Activated CD8-positive, alpha-beta memory T cell treated with anti-CD3 and anti-CD28 coated beads, Interleukin-2, amount 50 U/mL, for 1 hour (primary cell): Measurements from ENCODE around the gene RAPH1.

Source experiments
- DNase-seq: peaks from one replicate; pipeline ENCODE4 v3.0.0-alpha.2; 2020; ENCODE audit errors: extremely low read depth

The RAPH1 gene

DNA sequence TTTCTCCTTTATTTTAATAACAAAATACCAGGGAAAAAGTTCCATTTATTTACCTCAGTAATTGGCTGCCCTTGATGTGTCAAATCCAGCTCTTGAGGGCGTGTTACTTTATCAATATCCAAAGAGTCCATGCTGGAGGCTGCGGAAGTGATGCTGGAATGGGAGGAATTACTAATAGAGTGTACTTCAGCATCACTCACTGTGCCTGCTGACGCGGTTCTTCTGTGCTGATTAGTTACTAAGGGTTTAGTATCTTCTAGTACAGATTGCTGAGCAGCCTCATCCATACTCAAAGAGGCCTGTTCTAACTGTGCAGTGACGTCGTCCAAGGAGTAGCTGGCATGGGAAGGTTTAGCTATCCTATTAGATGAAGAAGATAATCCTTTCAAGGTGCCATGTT, 45.6 kb downstream of the RAPH1 start:
- no peak for DNase-seq

DNA sequence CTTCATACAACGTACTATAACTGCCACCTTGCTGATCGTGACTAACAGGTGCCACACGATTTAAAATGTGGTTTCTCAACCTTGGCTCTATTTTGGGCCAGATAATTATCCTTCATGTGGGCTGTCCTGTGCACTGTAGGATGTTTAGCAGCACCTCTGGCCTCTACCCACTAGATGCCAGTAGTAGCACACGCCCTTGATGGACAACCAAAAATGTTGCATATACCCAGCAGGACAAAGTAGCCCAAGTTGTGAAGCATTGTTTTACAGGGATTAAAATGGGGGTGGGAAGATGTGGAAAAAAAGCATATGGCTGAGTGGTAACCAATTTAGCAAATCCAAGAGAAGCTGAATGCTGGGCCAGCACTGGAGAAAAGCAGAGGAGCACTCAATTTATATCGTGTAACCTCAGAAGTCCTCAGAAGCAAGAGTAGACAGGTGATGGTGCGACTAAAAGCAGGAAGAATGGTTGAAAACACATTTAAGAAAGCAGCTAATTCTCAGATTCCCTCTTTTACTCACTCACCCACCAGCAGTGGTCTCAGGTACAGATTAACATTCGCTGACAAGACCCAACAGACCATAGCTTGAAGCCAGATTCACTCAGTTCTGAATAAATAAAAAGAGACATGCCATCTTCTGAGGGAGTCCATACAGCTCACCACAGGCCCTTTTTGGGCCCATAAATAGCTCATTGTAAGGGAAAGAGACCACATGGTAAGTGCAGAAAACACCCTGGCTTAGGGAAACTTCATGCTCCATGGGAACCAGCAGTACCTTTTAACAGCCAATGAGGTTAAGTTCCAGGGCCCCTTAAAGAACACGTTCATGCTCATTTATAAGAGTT, 50.6 kb downstream of the RAPH1 start:
- peak; percentile 17 for DNase-seq

DNA sequence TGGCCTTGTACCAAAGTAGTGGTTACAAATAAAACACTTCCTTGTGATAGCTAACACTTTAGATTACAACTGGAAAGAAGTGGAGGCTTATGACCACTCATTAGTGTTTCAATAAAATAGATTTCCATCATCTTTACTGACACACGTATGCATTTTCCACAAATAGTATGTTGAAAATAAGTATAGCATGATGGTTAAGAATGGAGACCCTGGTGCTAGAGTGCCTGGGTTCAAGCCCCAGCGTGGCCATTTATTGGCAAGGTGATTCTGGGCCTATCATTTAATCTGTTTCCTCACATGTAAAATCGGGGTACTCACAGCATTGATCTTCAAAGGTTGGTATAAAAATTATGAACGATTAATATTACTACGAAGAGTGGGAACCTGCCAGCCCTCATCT, 54.5 kb downstream of the RAPH1 start:
- no peak for DNase-seq

DNA sequence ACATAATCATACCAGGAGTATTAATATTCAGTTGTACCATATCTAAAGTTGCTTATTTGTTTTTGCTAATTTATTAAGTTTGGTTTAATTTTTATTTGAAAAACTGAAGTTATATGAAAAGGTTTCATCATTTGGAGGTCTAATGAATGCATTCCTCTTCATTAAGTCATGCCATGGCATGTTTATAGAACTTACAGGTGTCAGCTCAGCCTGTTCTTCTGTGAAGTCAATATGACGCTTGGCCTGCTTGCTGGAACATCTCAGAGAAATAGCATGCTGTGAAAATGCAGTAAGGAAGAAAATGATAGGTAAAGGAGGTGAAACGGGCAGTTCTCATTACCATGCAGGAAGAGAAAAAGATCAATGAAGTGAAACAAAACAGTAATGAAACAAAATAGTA, 58.2 kb downstream of the RAPH1 start:
- no peak for DNase-seq

DNA sequence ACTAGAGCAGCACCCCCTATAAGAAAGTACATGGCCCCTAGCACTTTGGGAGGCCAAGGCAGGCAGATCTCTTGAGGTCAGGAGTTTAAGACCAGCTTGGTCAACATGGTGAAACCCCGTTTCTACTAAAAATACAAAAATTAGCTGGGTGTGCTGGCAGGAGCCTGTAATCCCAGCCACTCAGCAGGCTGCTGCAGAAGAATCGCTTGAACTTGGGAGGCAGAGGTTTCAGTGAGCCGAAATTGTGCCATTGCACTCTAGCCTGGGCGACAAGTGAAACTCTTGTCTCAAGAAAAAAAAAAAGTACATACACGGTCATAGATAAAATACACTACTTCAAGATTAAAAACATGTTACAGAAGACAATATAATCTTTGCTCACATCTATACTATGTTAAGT, 63.8 kb downstream of the RAPH1 start:
- no peak for DNase-seq

DNA sequence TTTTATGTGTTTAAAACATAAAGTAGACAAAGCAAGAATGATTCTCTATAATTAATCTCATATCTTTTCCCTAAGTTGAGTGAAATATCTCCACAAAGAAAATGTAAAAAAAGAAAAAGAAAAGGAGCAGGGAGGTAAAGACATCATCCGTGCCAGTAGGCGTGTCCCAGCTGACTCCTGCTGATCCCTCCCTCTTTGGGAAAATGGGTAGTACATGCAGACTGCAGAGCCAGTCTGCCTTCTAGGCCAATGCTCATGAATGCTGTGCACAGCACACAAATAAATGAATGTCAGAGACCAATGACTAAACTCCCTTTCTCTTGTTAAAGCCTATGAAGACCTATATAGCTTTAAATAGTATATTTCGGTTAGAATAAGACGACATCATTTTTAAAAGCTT, 64.7 kb downstream of the RAPH1 start:
- no peak for DNase-seq

DNA sequence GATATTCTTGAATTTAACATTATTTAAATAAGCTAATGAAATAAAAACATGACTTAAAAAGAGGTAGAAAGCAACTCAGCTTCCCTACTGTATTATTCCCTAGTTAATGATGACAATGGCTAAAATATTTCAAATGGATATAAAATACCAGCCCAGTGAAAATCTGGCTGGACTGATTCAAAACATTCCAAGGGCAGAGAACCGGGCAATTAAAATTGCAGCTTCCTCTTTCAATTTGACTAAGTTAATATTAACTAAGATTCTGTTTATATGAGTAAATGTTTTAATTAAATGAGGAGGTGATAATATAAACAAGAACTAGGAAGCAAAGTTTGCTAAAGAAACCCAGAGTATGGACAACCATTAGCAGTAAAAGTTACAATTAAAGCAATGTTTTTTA, 65.6 kb downstream of the RAPH1 start:
- no peak for DNase-seq

DNA sequence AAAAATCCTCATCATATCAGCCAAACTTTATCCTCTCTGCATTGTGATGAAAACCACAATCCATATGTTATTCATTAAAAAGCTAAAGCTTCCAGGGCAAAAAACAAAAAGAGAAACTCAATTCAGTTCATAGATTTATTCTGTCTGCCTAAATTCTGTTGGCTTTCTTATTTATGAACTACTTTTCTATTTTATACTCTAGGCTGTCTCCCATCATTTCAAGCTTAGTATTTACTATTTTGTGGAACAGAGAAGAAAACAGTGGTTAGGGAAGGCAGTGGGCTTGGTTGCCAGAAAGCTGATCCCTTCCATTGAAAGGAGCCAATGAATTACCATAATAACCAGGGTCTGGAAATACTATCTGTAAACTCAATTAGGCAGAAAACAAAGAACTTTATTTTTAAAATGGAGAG, 71.8 kb downstream of the RAPH1 start:
- no peak for DNase-seq

DNA sequence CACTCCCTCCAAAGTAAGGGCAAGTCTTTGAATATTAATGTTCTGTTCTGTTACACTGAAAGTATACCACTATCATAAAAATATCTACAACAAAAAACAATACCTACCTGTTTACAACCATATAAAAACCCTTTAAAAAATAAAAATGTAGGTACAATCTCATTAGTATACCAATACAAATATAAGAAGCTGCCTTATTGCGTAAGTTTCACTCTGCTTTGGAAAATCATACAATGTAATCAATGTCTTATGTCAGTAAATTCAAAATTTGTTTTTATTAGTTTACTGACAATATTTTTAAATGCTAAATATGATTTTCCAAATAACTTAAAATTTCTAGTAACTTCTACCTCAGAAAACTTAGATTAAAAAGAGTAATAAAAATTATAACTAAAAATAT, 72.8 kb downstream of the RAPH1 start:
- no peak for DNase-seq

DNA sequence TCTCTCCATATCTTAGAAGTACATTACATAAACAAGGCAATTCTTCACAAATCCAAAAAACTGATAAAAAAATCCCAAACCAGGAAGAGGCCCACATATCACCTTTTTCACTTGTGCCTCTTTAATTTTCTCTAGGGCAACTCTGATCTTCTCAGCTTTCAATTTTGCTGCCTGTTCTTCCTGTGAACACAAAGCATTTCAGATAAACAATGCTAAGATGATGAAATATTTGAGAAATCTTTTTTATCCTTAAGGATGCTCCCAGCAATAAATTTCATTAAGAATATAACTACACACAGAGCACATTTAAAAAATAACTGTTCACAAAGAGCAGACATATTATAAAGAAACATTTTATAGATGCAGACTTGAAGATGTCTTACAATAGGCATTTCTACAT, 73.4 kb downstream of the RAPH1 start:
- DNase-seq: no peak

DNA sequence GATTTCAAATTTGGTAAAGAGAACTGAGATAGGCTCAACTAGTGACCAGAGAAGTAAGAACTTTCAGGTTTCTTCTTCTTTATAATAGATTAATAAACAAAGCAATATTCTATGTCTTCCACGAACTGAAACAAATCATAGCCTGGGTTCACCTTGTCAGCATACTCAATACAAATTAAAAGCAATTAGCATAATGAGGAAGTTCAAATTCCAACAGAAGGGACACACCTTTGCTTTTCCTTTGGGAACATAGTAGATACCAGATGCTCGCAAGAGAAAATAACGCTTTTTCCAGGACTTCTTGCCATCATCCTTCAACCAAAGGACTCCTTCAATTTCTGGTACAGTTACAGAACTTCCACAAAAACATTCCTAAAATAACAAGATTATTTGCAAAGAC, 79.9 kb downstream of the RAPH1 start:
- no peak for DNase-seq

DNA sequence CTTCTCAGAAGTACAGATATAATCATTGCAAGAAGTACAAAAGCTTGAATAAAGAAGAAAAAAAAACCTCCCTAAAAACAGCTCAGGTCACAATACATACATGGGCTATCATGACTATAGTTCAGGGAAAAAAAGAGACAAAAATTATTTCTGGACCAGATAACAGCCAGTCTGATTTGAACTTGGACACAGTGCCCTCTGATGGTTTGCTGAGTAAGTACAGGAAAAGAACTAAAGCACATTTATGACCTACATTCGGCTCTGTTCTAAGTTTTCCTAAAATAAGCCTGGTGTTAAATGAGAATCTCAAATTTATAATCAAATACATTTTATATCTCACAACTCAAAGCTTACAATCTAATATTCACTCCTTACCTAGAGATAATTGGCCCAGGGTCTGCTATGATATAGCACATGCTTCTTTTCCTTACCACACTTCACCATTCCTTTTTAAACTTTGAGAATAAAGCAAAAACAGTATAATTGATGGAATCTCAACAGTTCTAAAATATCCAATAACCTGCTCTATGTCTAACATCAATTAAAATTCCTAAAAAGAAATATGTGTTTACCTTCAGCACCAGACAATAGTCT, 81.1 kb downstream of the RAPH1 start:
- DNase-seq: no peak

DNA sequence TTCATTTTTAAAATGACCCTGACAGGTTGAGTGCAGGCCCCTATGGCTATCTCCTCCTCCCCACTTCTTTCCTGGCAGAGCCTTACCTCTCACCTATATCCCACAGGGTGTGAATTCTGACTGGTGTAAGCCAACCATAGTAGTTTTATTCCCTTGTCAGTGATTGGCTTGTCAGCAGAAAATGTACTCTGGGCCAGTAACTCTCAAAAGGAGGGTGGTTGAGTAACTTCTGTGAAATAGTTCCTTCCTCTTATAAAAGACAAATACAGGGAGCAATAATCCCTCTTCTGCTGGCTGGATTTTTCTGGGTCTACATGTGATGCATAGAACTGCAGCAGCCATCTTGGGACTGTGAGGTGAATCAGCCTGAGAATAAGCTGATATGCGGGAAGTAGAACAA, 83.4 kb downstream of the RAPH1 start:
- no peak for DNase-seq

DNA sequence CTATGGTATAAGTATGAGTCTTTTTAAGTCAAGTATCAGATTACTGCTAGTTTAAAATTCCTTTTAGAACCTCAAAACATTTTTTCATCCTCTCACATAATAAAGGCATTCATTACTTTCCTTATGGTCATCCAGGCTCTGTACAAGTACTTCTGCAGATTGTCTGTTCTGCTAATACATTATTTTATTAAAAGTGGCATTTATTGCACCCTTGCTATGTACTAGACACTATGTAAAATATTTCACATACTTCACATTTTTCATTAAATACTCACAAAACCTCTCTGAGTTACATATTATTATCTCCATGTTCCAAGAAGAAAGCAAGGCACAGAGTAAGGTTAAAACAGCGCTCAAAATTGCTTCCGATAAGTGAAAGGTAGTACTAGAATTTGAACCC, 84.1 kb downstream of the RAPH1 start:
- no peak for DNase-seq

DNA sequence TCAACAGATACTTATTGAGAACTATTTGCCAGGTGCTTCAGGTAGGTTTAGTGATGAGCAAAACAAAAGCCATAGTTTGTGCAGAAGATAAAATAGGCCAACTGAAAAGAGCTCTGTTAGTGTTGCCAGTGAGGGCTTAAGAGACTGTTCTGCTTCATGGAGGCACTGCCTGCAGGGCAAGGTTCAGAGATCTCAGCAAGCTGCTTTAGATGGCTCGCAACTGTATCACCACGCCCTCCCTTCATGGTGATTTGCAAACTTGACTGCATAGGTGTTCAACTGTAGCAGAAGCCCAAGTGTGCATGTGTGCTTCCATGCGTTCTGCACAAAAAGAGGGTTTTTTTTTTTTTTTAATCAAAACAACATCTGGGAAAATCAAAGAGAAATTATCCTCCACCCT, 84.5 kb downstream of the RAPH1 start:
- DNase-seq: no peak

DNA sequence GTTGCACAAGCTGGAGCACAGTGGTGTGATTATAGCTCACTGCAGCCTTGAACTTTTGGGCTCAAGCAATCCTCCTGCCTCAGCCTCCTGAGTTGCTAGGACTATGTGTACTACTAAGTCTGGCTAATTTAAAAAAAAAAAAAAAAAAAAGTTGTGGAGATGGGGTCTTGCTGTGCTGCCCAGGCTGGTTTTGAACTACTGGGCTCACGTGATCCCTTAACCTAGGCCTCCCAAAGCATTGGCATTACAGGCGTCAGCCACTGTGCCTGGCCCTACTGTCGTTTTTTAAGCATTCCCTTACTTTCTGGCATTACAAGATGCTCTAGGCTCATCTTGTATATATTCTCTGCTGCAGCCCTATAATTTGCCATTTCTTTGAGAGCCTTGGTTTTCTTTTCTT, 88.3 kb downstream of the RAPH1 start:
- no peak for DNase-seq

DNA sequence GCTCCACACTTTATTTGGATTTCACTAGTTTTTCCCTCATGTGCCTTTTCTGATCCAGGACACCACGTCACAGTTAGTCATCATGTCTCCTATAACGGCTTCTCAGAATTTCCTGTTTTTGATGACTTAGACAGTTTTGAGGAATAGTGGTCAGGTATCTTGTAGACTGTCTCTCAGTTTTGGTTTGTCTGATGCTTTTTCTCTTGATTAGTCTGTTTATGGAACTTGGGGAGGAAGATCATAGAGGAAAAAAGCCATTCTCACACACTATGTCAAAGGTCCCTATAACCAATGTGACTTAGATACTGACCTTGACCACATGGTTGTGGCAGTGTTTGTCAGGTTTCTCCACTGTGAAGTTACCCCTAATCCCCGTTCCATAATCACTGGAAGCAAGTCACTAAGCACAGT, 89.0 kb downstream of the RAPH1 start:
- DNase-seq: no peak

DNA sequence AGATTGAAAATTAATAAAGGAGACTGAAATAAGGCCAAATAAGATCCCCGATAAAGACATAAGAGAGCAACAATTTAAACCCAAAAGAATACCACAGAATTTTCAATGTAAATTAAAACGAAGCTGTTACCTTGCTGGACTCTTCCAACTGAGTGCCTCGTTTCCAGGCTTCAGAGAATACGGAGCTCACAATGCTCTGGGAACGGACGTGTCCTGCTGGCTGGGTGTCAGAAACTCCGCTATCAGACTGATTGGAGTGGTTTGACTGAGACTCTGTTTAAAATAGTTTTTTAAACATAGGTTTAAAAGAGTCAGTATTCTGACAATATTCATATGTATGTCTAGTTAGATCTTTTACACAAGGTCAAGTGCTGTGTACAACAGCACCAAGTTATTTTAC, 90.4 kb downstream of the RAPH1 start:
- DNase-seq: no peak

DNA sequence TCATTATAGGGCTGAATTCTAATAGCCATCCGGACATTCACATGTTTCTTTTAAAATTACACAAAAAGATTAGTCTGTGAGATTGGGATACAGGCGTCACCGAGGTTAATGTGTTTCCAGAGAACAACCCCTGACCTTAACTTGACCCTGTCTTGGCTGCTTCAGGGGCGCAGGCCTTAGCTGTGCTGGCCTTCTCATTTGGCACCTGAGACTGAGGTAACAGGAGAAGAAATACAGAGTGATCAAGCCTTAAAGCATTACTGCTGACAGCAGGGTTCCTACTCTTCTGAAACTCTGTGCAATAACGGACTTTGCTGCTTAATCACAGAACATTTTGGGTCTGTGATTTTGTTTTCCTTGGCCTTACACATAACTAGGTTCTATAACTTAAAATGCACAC, 92.6 kb downstream of the RAPH1 start:
- DNase-seq: no peak

DNA sequence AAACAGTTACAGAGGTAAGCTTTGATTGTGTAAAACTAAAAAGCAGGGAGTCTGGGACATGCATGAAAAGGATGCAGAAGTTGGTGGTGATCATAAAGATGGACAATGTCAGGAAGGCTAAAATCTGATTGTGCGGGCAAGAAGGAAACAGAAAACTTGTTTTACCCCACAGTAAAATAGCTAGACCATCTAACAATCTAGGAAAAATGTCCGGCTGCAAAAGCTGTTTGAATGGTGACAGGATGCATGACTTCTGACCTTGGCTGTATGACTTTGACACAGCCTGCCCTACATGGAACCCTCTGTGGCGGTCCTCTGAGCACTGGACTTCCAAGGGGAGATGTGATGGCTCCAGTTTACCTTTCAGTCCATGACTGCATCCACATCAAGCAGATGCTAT, 93.6 kb downstream of the RAPH1 start:
- no peak for DNase-seq

DNA sequence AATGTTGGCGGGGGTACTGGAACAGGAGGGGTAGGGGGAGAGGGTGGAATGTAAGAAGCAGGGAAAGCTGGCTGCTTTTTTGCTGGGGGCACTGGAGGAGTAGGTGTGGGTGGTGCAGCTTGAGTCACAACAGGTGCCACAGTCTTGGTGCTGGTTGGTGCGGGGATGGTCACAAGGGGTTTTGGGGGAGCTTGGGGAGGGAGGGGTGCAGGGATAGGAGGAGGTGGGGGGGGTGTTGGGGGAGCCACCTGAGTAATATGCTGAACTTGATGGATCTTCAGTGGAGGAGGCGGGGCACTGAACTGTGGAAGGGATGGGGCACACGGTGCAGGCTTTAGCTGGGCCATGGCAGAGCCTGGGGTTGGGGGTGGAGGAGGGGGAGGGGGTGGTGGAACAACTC, 94.4 kb downstream of the RAPH1 start:
- DNase-seq: no peak

DNA sequence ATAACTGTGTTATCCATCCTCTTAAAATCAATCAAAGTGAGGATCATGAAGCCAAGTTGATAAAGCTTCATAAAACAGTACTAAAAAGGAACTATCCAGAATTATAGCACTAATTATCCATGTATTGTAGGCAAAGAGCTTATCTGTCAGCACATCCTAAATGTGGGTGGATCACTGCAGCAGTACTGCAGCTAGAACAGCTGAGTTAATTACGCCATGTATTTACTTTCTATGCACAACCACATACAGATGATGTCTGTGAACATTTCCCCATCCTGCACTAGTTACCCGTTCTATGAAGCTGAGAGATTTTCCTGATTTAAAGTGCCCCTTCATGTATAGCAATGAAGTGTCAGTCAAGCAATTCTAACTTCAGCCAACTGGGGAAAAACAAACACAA, 96.6 kb downstream of the RAPH1 start:
- no peak for DNase-seq

DNA sequence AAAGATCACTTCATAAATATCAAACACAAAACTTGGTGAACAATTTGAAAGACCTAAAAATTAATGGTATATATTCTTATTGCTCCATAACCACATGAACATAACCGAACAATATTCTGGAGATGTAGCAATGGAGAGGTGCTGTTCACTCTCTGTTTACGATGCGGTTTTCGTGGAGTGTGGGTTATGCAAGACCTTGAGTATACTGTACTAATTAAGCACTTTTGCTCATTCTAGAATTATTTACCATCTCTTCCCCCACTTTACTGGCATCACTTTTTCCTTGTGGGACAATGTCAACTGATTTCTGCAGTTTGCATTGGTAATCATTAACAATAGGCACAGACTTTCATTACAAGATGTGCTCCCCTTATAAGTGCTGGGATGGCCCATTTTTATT, 97.6 kb downstream of the RAPH1 start:
- DNase-seq: no peak

DNA sequence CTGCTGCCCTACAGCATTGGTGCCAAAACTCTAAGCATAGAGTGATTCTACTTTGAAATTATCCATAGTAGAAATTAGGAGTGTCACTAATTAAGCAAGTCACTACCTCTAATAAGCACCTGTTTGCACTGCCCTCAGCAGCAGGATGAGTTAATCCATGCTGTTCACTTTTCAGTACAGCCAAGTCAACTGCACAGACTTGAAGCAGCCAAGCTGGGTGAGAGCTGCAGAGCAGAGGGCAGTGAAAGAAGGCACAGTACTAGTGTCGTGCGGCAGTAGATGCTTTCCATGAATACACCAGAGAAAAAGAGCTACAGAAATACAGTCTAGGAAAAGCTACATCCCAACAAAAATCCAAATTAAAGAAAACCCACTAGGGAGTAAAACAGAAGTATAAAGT, 98.6 kb downstream of the RAPH1 start:
- DNase-seq: no peak
